ENCODE data around the gene ARHGAP30.

DNA sequence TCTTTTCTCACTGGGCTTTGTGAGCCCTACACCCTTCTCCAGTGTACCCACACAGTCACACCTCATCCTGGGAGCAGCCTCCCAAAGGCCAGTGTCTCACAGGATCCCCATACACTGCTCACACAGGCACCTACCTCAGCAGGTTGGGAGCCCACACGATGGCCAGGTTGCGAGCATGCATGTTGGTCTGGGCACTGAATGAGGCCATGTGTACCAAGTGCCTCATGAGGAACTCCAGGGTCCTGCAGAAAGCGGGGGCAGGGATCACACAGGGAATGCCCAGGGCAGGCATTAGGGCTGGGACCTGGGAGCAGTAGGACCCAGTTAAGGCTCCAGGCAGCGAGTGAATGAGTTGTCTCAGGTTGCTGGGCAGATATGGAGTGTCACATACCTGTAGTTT, 15.5 kb downstream of the ARHGAP30 start:
- no peak for TF ChIP-seq EZH2 (IDR thresholded peaks at IDR 0.05; ENCODE audit: borderline replicate concordance, low read length)
- TF ChIP-seq, protein P1, sequence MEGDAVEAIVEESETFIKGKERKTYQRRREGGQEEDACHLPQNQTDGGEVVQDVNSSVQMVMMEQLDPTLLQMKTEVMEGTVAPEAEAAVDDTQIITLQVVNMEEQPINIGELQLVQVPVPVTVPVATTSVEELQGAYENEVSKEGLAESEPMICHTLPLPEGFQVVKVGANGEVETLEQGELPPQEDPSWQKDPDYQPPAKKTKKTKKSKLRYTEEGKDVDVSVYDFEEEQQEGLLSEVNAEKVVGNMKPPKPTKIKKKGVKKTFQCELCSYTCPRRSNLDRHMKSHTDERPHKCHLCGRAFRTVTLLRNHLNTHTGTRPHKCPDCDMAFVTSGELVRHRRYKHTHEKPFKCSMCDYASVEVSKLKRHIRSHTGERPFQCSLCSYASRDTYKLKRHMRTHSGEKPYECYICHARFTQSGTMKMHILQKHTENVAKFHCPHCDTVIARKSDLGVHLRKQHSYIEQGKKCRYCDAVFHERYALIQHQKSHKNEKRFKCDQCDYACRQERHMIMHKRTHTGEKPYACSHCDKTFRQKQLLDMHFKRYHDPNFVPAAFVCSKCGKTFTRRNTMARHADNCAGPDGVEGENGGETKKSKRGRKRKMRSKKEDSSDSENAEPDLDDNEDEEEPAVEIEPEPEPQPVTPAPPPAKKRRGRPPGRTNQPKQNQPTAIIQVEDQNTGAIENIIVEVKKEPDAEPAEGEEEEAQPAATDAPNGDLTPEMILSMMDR (IDR thresholded peaks at IDR 0.05; ENCODE audit: low read length) = no peak

Measured in OCI-LY1 (cell line).